GM23338 (cell line): ENCODE results near the gene KRT85. TPM values are rescaled to one million over a fixed set of nuclear protein-coding genes. Genes with fewer than 3 reads are reported as not detected.

Source experiments
- ATAC-seq: fragments of 200-7000 bp; cut with Tn5 transposase; 3 replicates; pipeline ENCODE4 v1.9.1; 2020
- DNase-seq: peaks from one replicate; pipeline ENCODE4 v3.0.0-alpha.2; 2015; ENCODE audit warnings: low spot score
- H2AFZ ChIP-seq: fragments of 200-600 bp; sonication (generic); 2 replicates; pipeline ENCODE4 v1.8.0; 2016; ENCODE audit warnings: antibody characterized with exemption, mild to moderate bottlenecking, moderate library complexity
- H3F3A ChIP-seq: fragments of 200-600 bp; sonication (generic); replicated peaks from 2 replicates; pipeline ENCODE4 v1.8.0; 2017; ENCODE audit warnings: antibody characterized with exemption, mixed run types, low read depth
- H3K27ac ChIP-seq: fragments of 200-600 bp; sonication (generic); 2 replicates; pipeline ENCODE4 v1.6.1; 2016; ENCODE audit warnings: low read depth
- H3K27me3 ChIP-seq: fragments of 200-600 bp; sonication (generic); 2 replicates; pipeline ENCODE4 v1.8.0; 2016; ENCODE audit warnings: mild to moderate bottlenecking, mixed run types, moderate library complexity; ENCODE audit not compliant: insufficient read depth
- H3K36me3 ChIP-seq: fragments of 200-600 bp; sonication (generic); 2 replicates; pipeline ENCODE4 v1.8.0; 2016; ENCODE audit warnings: mild to moderate bottlenecking; ENCODE audit not compliant: insufficient read depth
- H3K4me1 ChIP-seq: fragments of 200-600 bp; sonication (generic); 2 replicates; pipeline ENCODE4 v1.8.0; 2016; ENCODE audit warnings: mild to moderate bottlenecking, moderate library complexity; ENCODE audit not compliant: insufficient read depth
- H3K4me2 ChIP-seq: fragments of 200-600 bp; sonication (generic); 2 replicates; pipeline ENCODE4 v1.7.1; 2017; ENCODE audit warnings: mixed run types
- H3K4me3 ChIP-seq: fragments of 200-600 bp; sonication (generic); 2 replicates; pipeline ENCODE4 v1.6.1; 2016; ENCODE audit warnings: mixed run types
- H3K79me2 ChIP-seq: fragments of 200-600 bp; sonication (generic); replicated peaks from 2 replicates; pipeline ENCODE4 v1.8.0; 2017; ENCODE audit warnings: mild to moderate bottlenecking; ENCODE audit not compliant: insufficient read depth
- H3K9me2 ChIP-seq: fragments of 200-600 bp; sonication (generic); 2 replicates; pipeline ENCODE4 v1.8.0; 2017; ENCODE audit not compliant: insufficient read depth
- H4K20me1 ChIP-seq: fragments of 200-600 bp; sonication (generic); replicated peaks from 2 replicates; pipeline ENCODE4 v1.8.0; 2017; ENCODE audit warnings: mild to moderate bottlenecking; ENCODE audit not compliant: insufficient read depth
- H3K27ac Mint-ChIP-seq: 2 replicates; pipeline ENCODE4 v1.8.0; 2020; ENCODE audit warnings: inconsistent platforms, mild to moderate bottlenecking, moderate library complexity, mixed read lengths
- H3K27me3 Mint-ChIP-seq: 3 replicates; pipeline ENCODE4 v1.8.0; 2022; ENCODE audit warnings: low read depth, mild to moderate bottlenecking, moderate library complexity, mixed read lengths, inconsistent platforms; ENCODE audit not compliant: insufficient read depth, poor library complexity
- H3K36me3 Mint-ChIP-seq: 3 replicates; pipeline ENCODE4 v1.8.0; 2021; ENCODE audit warnings: low read depth, mild to moderate bottlenecking, inconsistent platforms, moderate library complexity, mixed read lengths
- H3K4me1 Mint-ChIP-seq: 3 replicates; pipeline ENCODE4 v1.8.0; 2020; ENCODE audit warnings: mild to moderate bottlenecking, inconsistent platforms, mixed read lengths
- H3K4me3 Mint-ChIP-seq: 3 replicates; pipeline ENCODE4 v1.8.0; 2021; ENCODE audit warnings: moderate library complexity, mild to moderate bottlenecking, inconsistent platforms, mixed read lengths
- H3K9me3 Mint-ChIP-seq: 3 replicates; pipeline ENCODE4 v1.8.0; 2020; ENCODE audit warnings: moderate library complexity, mild to moderate bottlenecking, inconsistent platforms, mixed read lengths
- CREB1 ChIP-seq: fragments of 250-450 bp; sonication (Bioruptor Pico); IDR thresholded peaks from 2 replicates; pipeline ENCODE4 v1.5.0; 2020; ENCODE audit warnings: low read depth, mild to moderate bottlenecking, moderate library complexity
- CTCF ChIP-seq, 2 experiments: fragments of 200-600 bp in 1 of 2; sonication (generic) in 1 of 2; conservative IDR thresholded peaks; 2 replicates each; pipeline versions ENCODE4 v1.5.1 to v1.6.1; 2016 to 2017; ENCODE audit warnings: antibody characterized with exemption in 2 of 2, low read depth in 2 of 2, mild to moderate bottlenecking in 2 of 2, moderate library complexity in 1 of 2
- ETS1 ChIP-seq: IDR thresholded peaks from 2 replicates; pipeline ENCODE4 v1.6.1; 2016; ENCODE audit warnings: antibody characterized with exemption
- EZH2 ChIP-seq: fragments of 200-600 bp; sonication (generic); IDR thresholded peaks from one replicate; pipeline ENCODE4 v1.8.0; 2017; ENCODE audit warnings: antibody characterized with exemption, mild to moderate bottlenecking, low read depth; ENCODE audit not compliant: unreplicated experiment
- EZH2phosphoT487 ChIP-seq: fragments of 200-600 bp; sonication (generic); IDR thresholded peaks from one replicate; pipeline ENCODE4 v1.8.1; 2018; ENCODE audit warnings: antibody characterized with exemption; ENCODE audit not compliant: unreplicated experiment
- JUNB ChIP-seq: IDR thresholded peaks from one replicate; pipeline ENCODE4 v1.6.1; 2016; ENCODE audit warnings: antibody characterized with exemption; ENCODE audit not compliant: unreplicated experiment
- NANOG ChIP-seq: IDR thresholded peaks from 2 replicates; pipeline ENCODE4 v1.6.1; 2016; ENCODE audit warnings: antibody characterized with exemption, borderline replicate concordance
- POLR2AphosphoS5 ChIP-seq: IDR thresholded peaks from 2 replicates; pipeline ENCODE4 v1.6.1; 2016; ENCODE audit warnings: antibody characterized with exemption, low read depth
- REST ChIP-seq: IDR thresholded peaks from one replicate; pipeline ENCODE4 v1.6.1; 2018; ENCODE audit warnings: antibody characterized with exemption; ENCODE audit not compliant: unreplicated experiment
- STAT1 ChIP-seq: IDR thresholded peaks from one replicate; pipeline ENCODE4 v1.6.1; 2016; ENCODE audit warnings: antibody characterized with exemption; ENCODE audit not compliant: unreplicated experiment
- ZNF114 ChIP-seq: fragments of 250-450 bp; sonication (Bioruptor Pico); IDR thresholded peaks from 2 replicates; pipeline ENCODE4 v1.5.0; 2020; ENCODE audit warnings: mild to moderate bottlenecking, moderate library complexity
- ZNF331 ChIP-seq: fragments of 250-450 bp; sonication (Bioruptor Pico); IDR thresholded peaks from 2 replicates; pipeline ENCODE4 v1.5.0; 2020; ENCODE audit warnings: low read depth, mild to moderate bottlenecking, moderate library complexity
- ZNF462 ChIP-seq: fragments of 250-450 bp; sonication (Bioruptor Pico); IDR thresholded peaks from 2 replicates; pipeline ENCODE4 v1.5.0; 2020; ENCODE audit warnings: mild to moderate bottlenecking, moderate library complexity
- polyA plus RNA-seq: library from polyadenylated mRNA; unstranded; fragments of >200 nt; fragmentation: Nextera tagmentation; extraction: Ambion mirVana; gene quantifications from 2 replicates; pipeline ENCODE4 v1.2.1, GENCODE V29; 2016
- total RNA-seq: library from RNA; depleted of rRNA; stranded (reverse); fragments of >200 nt; shearing (Covaris generic); gene quantifications from 2 replicates; pipeline ENCODE4 v1.2.3, GENCODE V29; 2014

KRT85 gene
- total and polyA plus RNA-seq, 2 experiments from 2014 or later = not detected

GRCh38 chr12:52333321-52333720, 34.0 kb downstream of the KRT85 start:
- Histone ChIP-seq H3K4me3 (no peak overlapping the region), H3K36me3 (no peaks in the 10 kb centered on the region), H4K20me1 (no peaks in the 10 kb centered on the region), H3K27me3 (no peaks in the 10 kb centered on the region), H3F3A (no peaks in the 10 kb centered on the region), H3K79me2 (no peaks in the 10 kb centered on the region), H3K4me2 (no peak overlapping the region), H2AFZ (no peak overlapping the region), H3K4me1 (peaks cover 7% of the 10 kb centered on the region; the same call in 1 of the 2 replicates), H3K9me2 (no peaks in the 10 kb centered on the region), H3K27ac (no peak overlapping the region)
- ATAC-seq (no peak), DNase-seq (no peak)
- no peak overlapping the region for H3K4me3 Mint-ChIP-seq
- TF ChIP-seq JUNB (no peak), ETS1 (no peak), CREB1 (CRISPR knock-in tag) (no peak), ZNF462 (no peak), ZNF331 (no peak), ZNF114 (CRISPR knock-in tag) (no peak), REST (no peak), CTCF (conservative IDR thresholded peaks at IDR 0.05; ENCODE audit: low read depth in 2 of 2) (no peak), POLR2AphosphoS5 (no peak), EZH2 (no peak), STAT1 (no peak), EZH2phosphoT487 (no peak), NANOG (no peak)
- H3K27ac Mint-ChIP-seq = no peak overlapping the region
- H3K4me1 Mint-ChIP-seq = peaks cover 8% of the 10 kb centered on the region; the same call in 2 of the 3 replicates
- H3K36me3 Mint-ChIP-seq = no peaks in the 10 kb centered on the region
- H3K27me3 Mint-ChIP-seq = no peaks in the 10 kb centered on the region
- no peaks in the 10 kb centered on the region for H3K9me3 Mint-ChIP-seq
